Neural cell (in vitro differentiated cells): ENCODE data around the gene CMKLR1. TPM values are rescaled to one million over a fixed set of nuclear protein-coding genes. Genes with fewer than 3 reads are reported as not detected.

Experiments
- H2AFZ ChIP-seq: fragments of 200-600, 300-800 bp; sonication (generic), shearing (Covaris generic); 2 replicates; pipeline ENCODE4 v1.6.0; 2014; ENCODE audit warnings: low read depth, mild to moderate bottlenecking, antibody characterized with exemption, low read length, moderate library complexity
- H3F3A ChIP-seq: fragments of 200-600 bp; shearing (Covaris generic); 2 replicates; pipeline ENCODE4 v1.6.1; 2016; ENCODE audit warnings: mild to moderate bottlenecking, moderate library complexity, mixed read lengths, antibody characterized with exemption, low read length; ENCODE audit not compliant: insufficient read depth, poor library complexity, severe bottlenecking
- H3K27ac ChIP-seq: fragments of 200-600, 300-800 bp; sonication (generic), shearing (Covaris generic); 2 replicates; pipeline ENCODE4 v1.5.1; 2014; ENCODE audit warnings: mild to moderate bottlenecking, low read length, moderate library complexity
- H3K27me3 ChIP-seq: fragments of 300-800, 200-600 bp; sonication (generic), shearing (Covaris generic); 2 replicates; pipeline ENCODE4 v1.6.0; 2014; ENCODE audit warnings: mild to moderate bottlenecking, low read depth, low read length, moderate library complexity; ENCODE audit not compliant: insufficient read depth
- H3K36me3 ChIP-seq: fragments of 300-800, 200-600 bp; sonication (generic), shearing (Covaris generic); 2 replicates; pipeline ENCODE4 v1.5.1; 2014; ENCODE audit warnings: mild to moderate bottlenecking, antibody characterized with exemption, low read length, moderate library complexity; ENCODE audit not compliant: insufficient read depth
- H3K4me2 ChIP-seq: fragments of 300-800, 200-600 bp; sonication (generic), shearing (Covaris generic); 2 replicates; pipeline ENCODE4 v1.6.0; 2014; ENCODE audit warnings: mild to moderate bottlenecking, low read length
- H3K4me3 ChIP-seq: fragments of 300-800, 200-600 bp; sonication (generic), shearing (Covaris generic); 2 replicates; pipeline ENCODE4 v1.5.1; 2014; ENCODE audit warnings: mild to moderate bottlenecking, low read length, moderate library complexity
- H3K79me2 ChIP-seq: fragments of 200-600 bp; shearing (Covaris generic); replicated peaks from 2 replicates; pipeline ENCODE4 v1.6.0; 2014; ENCODE audit warnings: mild to moderate bottlenecking, low read length, moderate library complexity; ENCODE audit not compliant: insufficient read depth
- H3K9ac ChIP-seq: fragments of 300-800, 200-600 bp; sonication (generic), shearing (Covaris generic); 2 replicates; pipeline ENCODE4 v1.6.1; 2016; ENCODE audit warnings: mild to moderate bottlenecking, low read length, mixed read lengths
- H3K9me2 ChIP-seq: fragments of 200-600 bp; shearing (Covaris generic); 2 replicates; pipeline ENCODE4 v1.6.1; 2016; ENCODE audit warnings: mild to moderate bottlenecking, low read length, mixed read lengths; ENCODE audit not compliant: insufficient read depth
- H3K9me3 ChIP-seq: fragments of 200-600, 300-800 bp; sonication (generic), shearing (Covaris generic); 2 replicates; pipeline ENCODE4 v1.6.1; 2016; ENCODE audit warnings: mild to moderate bottlenecking, mixed run types, low read length, moderate library complexity, mixed read lengths
- H4K20me1 ChIP-seq: fragments of 200-600 bp; shearing (Covaris generic); 2 replicates; pipeline ENCODE4 v1.6.1; 2016; ENCODE audit warnings: mild to moderate bottlenecking, mixed run types; ENCODE audit not compliant: insufficient read depth
- CTCF ChIP-seq: fragments of 450-650 bp; IDR thresholded peaks from 2 replicates; pipeline ENCODE4 v1.5.1; 2014; ENCODE audit warnings: antibody characterized with exemption, mild to moderate bottlenecking, moderate library complexity; ENCODE audit not compliant: poor library complexity, severe bottlenecking
- EP300 ChIP-seq: fragments of 450-650 bp; conservative IDR thresholded peaks from 2 replicates; pipeline ENCODE4 v1.6.1; 2014; ENCODE audit warnings: antibody characterized with exemption, mild to moderate bottlenecking, moderate library complexity; ENCODE audit not compliant: poor library complexity, severe bottlenecking
- EZH2 ChIP-seq: fragments of 200-600, 300-800 bp; shearing (Covaris generic), sonication (generic); IDR thresholded peaks from 2 replicates; pipeline ENCODE4 v1.6.1; 2014; ENCODE audit warnings: antibody characterized with exemption, low read length, borderline replicate concordance, mild to moderate bottlenecking; ENCODE audit not compliant: insufficient read depth, poor library complexity, severe bottlenecking
- MXI1 ChIP-seq: fragments of 450-650 bp; conservative IDR thresholded peaks from 2 replicates; pipeline ENCODE4 v1.6.1; 2014; ENCODE audit warnings: antibody characterized with exemption, mild to moderate bottlenecking; ENCODE audit not compliant: poor library complexity, severe bottlenecking
- POLR2AphosphoS5 ChIP-seq: IDR thresholded peaks from 2 replicates; pipeline ENCODE4 v1.6.1; 2012
- RAD21 ChIP-seq: fragments of 450-650 bp; conservative IDR thresholded peaks from 2 replicates; pipeline ENCODE4 v1.6.1; 2014; ENCODE audit warnings: antibody characterized with exemption, mild to moderate bottlenecking, moderate library complexity
- REST ChIP-seq: IDR thresholded peaks from 2 replicates; pipeline ENCODE4 v1.6.1; 2012; ENCODE audit warnings: borderline replicate concordance
- SMC3 ChIP-seq: fragments of 450-650 bp; conservative IDR thresholded peaks from 2 replicates; pipeline ENCODE4 v1.6.1; 2014; ENCODE audit warnings: antibody characterized with exemption, mild to moderate bottlenecking, moderate library complexity; ENCODE audit not compliant: poor library complexity
- TAF1 ChIP-seq: IDR thresholded peaks from 2 replicates; pipeline ENCODE4 v1.6.1; 2012; ENCODE audit warnings: low read depth
- polyA plus RNA-seq: library from polyadenylated mRNA; depleted of rRNA; stranded (reverse); fragments of >200 nt; gene quantifications from 2 replicates; pipeline ENCODE4 v1.2.3, GENCODE V29; 2014

CMKLR1 gene
- polyA plus RNA-seq, 1 donor from 2014 or later, result 0.06 TPM

GRCh38 chr12:108320507-108321293 is 18.4 kb downstream of the CMKLR1 start:
- TF ChIP-seq EP300 (no peak), TAF1 (no peak), EZH2 (no peak), CTCF (no peak), RAD21 (no peak), SMC3 (no peak), REST (no peak), MXI1 (no peak), POLR2AphosphoS5 (no peak)
- Histone ChIP-seq H3K9ac (no peak overlapping the region), H3K9me3 (no peaks in the 10 kb centered on the region), H3K4me2 (no peak overlapping the region), H3K4me3 (no peak overlapping the region), H3K79me2 (no peaks in the 10 kb centered on the region), H2AFZ (no peak overlapping the region), H3K36me3 (no peaks in the 10 kb centered on the region), H3K9me2 (no peaks in the 10 kb centered on the region), H3F3A (no peaks in the 10 kb centered on the region), H4K20me1 (no peaks in the 10 kb centered on the region), H3K27ac (no peak overlapping the region), H3K27me3 (no peaks in the 10 kb centered on the region)

- H3K9me2 ChIP-seq, result no peaks in the 10 kb centered on the region
- H3K79me2 ChIP-seq, result no peaks in the 10 kb centered on the region
- no peaks in the 10 kb centered on the region for H3K9me3 ChIP-seq
- H3K36me3 ChIP-seq, result no peaks in the 10 kb centered on the region
- no peaks in the 10 kb centered on the region for H3F3A ChIP-seq
- no peak overlapping the region for H3K9ac ChIP-seq
- TF ChIP-seq RAD21 (no peak), MXI1 (no peak), EP300 (no peak), EZH2 (no peak), SMC3 (no peak), REST (no peak), POLR2AphosphoS5 (no peak), TAF1 (no peak), CTCF (no peak)
- H3K4me3 ChIP-seq, result no peak overlapping the region
- H3K4me2 ChIP-seq, result no peak overlapping the region
- no peak overlapping the region for H3K27ac ChIP-seq
- no peaks in the 10 kb centered on the region for H3K27me3 ChIP-seq
- no peak overlapping the region for H2AFZ ChIP-seq
- H4K20me1 ChIP-seq, result no peaks in the 10 kb centered on the region
Observed at GRCh38 chr12:108319277-108320234, 19.6 kb downstream of the CMKLR1 start.
